Measurements from ENCODE around the gene C1D. TPM values are rescaled to one million over a fixed set of nuclear protein-coding genes. Genes with fewer than 3 reads are reported as not detected.

C1D gene
- total RNA-seq, 1 donor from 2014 or later: 21.5 TPM

- TF ChIP-seq CTCF (IDR thresholded peaks at IDR 0.05): no peak
- Mint-ChIP-seq H3K4me1 (peaks cover 18% of the 10 kb centered on the region), H3K9me3 (no peaks in the 10 kb centered on the region), H3K27me3 (no peaks in the 10 kb centered on the region), H3K27ac (no peak overlapping the region), H3K4me3 (no peak overlapping the region), H3K36me3 (ENCODE audit: low read depth) (peaks cover 42% of the 10 kb centered on the region)
- intact Hi-C loops (cut with micrococcal nuclease): no loop called here
- ChIA-PET CTCF (no interaction called here), POLR2A (no interaction called here)
- ATAC-seq (ENCODE audit: low read depth) (no peak), DNase-seq (no peak)
Observed at GRCh38 chr2:68046642-68047240, 16.1 kb downstream of the C1D start.

GRCh38 chr2:68046224-68046623 is 16.6 kb downstream of the C1D start:
- H3K4me3 Mint-ChIP-seq: no peak overlapping the region
- H3K4me1 Mint-ChIP-seq: peaks cover 15% of the 10 kb centered on the region
- ChIA-PET CTCF (no interaction called here), POLR2A (no interaction called here)
- no peak for TF ChIP-seq CTCF (IDR thresholded peaks at IDR 0.05)
- H3K27me3 Mint-ChIP-seq: no peaks in the 10 kb centered on the region
- no peak overlapping the region for H3K27ac Mint-ChIP-seq
- DNase-seq (no peak), ATAC-seq (ENCODE audit: low read depth) (no peak)
- H3K9me3 Mint-ChIP-seq: no peaks in the 10 kb centered on the region
- H3K36me3 Mint-ChIP-seq (ENCODE audit: low read depth): peaks cover 43% of the 10 kb centered on the region
- intact Hi-C loops (cut with micrococcal nuclease): no loop called here

GRCh38 chr2:68045342-68045741 is 17.5 kb downstream of the C1D start:
- DNase-seq: no peak
- H3K27me3 Mint-ChIP-seq: no peaks in the 10 kb centered on the region
- no peak for TF ChIP-seq CTCF (IDR thresholded peaks at IDR 0.05)
- H3K9me3 Mint-ChIP-seq: no peaks in the 10 kb centered on the region
- no peak overlapping the region for H3K27ac Mint-ChIP-seq
- H3K4me1 Mint-ChIP-seq: peaks cover 8% of the 10 kb centered on the region
- CTCF ChIA-PET: no interaction called here
- no peak for ATAC-seq (ENCODE audit: low read depth)
- POLR2A ChIA-PET: no interaction called here
- H3K4me3 Mint-ChIP-seq: no peak overlapping the region
- peaks cover 42% of the 10 kb centered on the region for H3K36me3 Mint-ChIP-seq (ENCODE audit: low read depth)
- intact Hi-C loops (cut with micrococcal nuclease): no loop called here

- Mint-ChIP-seq H3K9me3 (no peaks in the 10 kb centered on the region), H3K4me1 (peaks cover 4% of the 10 kb centered on the region), H3K36me3 (ENCODE audit: low read depth) (peaks cover 39% of the 10 kb centered on the region), H3K27ac (no peak overlapping the region), H3K4me3 (no peak overlapping the region), H3K27me3 (no peaks in the 10 kb centered on the region)
- ATAC-seq (ENCODE audit: low read depth): no peak
- intact Hi-C loops (cut with micrococcal nuclease): no loop called here
- no peak for TF ChIP-seq CTCF (IDR thresholded peaks at IDR 0.05)
- CTCF ChIA-PET: no interaction called here
- POLR2A ChIA-PET: no interaction called here
- no peak for DNase-seq
Observed at GRCh38 chr2:68044099-68044498, 18.7 kb downstream of the C1D start.

- H3K4me1 Mint-ChIP-seq: peaks cover 2% of the 10 kb centered on the region
- H3K27ac Mint-ChIP-seq: no peak overlapping the region
- H3K9me3 Mint-ChIP-seq: no peaks in the 10 kb centered on the region
- H3K27me3 Mint-ChIP-seq: no peaks in the 10 kb centered on the region
- ChIA-PET POLR2A (no interaction called here), CTCF (no interaction called here)
- intact Hi-C loops (cut with micrococcal nuclease): no loop called here
- no peak overlapping the region for H3K4me3 Mint-ChIP-seq
- DNase-seq (no peak), ATAC-seq (ENCODE audit: low read depth) (no peak)
- H3K36me3 Mint-ChIP-seq (ENCODE audit: low read depth): peaks cover 38% of the 10 kb centered on the region
- TF ChIP-seq CTCF (IDR thresholded peaks at IDR 0.05): no peak
Observed at GRCh38 chr2:68043695-68044094, 19.1 kb downstream of the C1D start.

All from activated B cell treated with CpG ODN at 0.5 μM for 24 hours (primary cell).